ELR (cell line): ENCODE data around the gene EEF1E1.
A peak's percentile ranks its signal among the peaks of the same experiment; 100 is the strongest.

ENCODE experiments used
- DNase-seq: peaks from one replicate; pipeline ENCODE4 v3.0.0-alpha.2; 2015; ENCODE audit warnings: low read depth

EEF1E1 gene

DNA sequence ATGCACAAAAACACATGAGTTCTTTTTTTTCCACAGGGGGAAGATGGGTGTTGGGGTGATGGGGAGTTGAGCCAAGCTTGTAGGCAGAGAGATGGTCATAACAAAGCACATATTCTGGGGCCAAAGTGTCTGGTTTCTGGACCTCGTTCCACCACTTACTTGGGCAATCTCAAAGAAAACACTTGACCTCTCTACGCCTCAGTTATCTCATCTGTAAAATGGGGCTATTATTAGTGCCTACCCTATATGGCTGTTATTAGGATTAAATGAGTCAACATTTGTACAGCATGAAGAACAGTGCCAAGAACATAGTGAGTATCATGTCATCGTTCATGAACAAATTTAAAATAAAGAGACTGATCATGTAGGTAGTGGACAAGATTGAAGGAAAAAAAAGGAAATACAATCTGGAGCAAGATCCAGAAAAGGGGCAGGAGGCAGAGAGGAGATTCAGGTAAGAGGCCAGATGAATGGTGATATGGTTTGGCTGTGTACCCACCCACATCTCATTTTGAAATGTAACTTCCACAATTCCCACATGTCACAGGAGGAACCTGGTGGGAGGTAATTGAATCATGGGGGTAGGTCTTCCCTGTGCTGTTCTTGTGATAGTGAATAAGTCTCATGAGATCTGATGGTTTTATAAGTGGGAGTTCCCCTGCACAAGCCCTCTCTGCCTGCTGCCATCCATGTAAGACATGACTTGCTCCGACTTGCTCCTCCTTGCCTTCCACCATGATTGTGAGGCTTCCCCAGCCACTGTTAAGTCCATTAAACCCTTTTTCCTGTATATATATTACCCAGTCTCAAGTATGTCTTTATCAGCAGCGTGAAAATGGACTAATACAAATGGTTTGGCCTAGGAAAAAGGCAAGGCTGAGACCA, 14.2 kb downstream of the EEF1E1 start:
- DNase-seq = no peak

DNA sequence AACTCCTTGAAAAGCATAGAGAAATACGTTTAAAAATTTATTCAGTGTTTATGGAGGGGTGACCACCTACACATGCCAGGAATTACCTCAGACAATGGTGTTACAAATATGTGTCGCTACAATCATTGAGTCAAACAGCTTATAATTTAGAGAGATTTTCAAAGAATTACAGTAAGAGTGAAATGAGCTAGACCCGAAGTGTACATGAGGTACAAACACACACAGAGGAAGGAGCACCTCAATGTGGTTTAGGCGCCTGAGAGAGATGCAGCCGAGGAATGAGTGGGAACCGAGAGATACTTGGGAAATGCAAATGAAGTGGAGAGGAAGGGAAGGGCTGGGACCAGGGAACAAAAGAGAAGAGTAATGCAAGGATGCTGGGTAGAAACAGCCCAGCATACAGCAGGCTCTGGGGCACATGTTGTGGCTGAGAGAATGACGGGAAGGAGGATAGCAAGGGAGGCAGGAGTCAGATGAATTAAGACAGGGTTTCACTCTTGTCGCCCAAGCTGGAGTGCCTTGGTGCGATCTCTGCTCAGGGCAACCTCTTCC, 15.5 kb downstream of the EEF1E1 start:
- no peak for DNase-seq

DNA sequence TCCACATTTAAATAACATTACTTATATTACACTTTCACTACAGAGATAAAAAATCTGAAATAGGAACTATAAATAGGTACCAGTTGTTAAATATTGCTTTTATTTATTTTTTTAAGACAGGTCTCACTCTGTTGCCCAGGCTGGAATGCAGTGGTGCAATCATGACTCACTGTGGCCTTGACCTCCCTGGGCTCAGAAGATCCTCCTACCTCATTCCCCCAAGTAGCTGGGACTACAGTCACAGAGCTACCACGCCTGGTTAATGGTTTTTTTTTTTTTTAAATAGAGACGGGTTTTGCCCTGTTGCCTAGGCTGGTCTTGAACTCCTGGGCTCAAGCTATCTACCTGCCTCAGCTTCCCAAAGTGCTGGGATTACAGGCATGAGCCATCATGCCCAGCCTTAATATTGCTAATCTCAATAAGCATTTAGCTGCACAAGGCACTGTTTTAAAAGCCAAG, 17.3 kb downstream of the EEF1E1 start:
- peak; percentile 96 for DNase-seq

DNA sequence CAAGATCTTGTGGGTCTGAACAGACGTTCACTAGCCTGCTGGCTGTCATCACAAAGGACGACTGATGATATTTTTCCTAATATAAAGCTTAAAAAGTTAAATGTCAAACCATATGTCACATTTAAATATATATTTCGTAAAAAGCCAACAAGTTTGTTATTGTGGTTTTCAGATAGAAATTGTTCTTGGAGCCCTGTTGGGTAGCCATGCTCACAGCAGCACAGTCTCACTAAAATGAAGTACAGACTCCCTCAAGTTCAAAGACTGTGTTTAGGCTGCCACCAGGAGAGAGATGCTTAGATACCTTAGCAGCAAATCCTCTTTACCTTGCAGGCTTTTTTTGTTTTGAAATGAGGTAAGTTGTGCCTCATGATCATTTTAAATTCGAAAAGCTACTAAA, 17.8 kb downstream of the EEF1E1 start:
- DNase-seq = peak; percentile 31

DNA sequence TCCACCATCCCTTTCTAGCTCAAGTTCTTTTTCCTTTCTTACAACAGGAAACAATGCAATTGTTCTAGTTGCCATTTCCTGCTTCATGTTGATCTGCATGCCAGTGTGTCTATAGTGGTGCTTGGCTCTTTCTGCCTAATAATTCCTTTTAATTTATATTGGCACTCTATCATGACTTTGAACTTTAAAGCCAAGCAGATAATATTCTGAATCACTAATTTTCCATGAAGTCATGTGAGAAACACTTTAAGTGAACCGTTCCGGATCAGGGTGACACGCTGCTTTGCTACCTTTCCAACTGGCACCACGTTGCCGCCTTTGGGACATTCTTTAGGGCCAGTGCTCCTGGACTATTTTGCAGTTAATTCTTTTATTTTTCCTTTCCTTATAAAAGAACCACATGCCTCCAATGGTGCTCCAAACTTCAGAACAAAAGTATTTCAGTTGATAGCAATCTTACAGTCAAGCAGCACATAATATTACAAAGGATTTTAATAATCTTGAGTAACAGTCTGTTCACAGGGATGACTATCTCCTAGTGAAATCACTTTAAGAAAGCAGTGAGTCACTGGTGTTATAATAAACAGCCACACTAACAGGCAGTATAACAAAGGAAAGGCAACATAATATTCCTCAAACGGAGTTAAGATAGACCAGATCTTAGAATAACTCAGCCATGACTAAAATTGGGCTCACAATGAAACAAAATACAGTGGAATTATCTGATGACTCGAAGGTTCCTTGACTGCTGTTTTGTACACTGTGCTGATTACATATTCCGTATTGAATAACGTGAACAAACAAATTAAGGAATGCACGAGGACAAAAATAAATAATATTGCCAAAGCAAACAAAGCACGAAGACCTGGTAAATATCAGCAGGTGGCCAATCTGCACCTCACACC, 19.1 kb downstream of the EEF1E1 start:
- peak; percentile 98 for DNase-seq

DNA sequence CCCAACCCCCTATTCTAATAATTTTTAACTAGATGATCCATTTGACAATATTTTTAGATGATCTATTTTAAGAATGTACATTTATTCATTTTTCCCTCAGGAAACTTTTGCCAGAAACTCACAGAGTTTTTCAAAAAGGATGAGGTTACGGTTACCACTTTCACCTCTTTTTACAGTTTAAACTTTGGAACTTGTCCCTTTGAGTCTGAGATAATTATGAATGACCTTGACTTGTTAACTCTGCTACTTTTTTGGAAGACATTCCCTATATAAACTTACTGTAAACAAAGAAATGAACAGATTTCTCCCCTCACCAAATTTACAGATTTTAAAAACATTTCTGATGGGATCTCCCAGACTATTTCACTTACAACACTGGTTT, 19.8 kb downstream of the EEF1E1 start:
- no peak for DNase-seq

DNA sequence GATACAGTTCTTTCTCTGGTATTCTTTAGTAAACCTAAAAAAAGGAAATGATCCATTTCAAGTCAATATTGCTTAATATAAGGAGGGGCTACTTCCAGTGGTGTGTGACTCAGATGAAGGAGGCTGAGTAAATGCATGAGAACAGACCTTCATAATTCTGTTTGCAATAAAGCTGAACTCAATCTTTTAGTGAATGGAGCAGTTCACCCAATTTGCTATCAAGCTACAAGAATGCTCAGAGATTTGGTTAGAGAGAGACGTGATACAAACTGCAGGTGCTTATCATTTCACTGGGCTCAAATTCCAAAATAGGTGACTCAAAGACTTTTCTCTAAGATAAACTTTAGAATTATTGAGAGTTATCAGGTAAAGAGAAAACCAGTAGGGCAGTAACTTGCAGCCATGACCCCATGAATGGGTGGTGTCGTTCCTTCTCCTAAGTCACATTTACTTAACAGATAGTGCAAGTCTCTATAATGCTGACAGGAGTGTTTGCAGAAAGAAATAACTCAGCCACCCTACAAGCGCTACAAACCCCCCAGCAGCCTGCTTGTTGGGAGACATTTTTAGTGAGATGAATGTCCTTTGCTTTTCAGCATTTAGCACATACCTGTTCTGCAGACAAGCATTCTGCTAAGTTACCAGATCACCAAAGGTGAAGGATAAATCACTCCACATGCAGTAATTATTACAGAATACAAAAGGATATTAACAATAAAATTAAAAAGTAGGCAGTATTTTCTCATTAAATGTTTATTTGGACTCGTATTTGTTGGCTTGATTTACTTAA, 21.8 kb downstream of the EEF1E1 start:
- DNase-seq = peak; percentile 86

DNA sequence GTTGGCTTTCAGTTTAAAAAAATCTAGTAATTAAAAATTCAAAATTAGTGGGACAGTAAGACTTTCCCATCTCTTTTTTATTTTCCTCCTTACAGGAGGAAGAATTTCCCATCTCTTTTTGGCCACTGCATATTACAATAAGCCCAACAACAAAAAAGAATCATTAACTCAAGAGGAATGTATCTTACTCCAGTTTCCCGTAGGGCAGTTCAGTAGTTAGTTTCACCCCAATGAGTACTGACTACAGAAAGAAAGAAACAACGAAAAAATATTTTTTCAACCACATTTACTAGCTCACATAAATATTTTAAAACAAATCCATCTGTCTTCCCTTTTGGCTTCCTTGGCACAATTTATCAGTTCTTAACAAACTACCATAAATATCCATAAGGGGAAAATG, 23.2 kb downstream of the EEF1E1 start:
- DNase-seq = no peak

DNA sequence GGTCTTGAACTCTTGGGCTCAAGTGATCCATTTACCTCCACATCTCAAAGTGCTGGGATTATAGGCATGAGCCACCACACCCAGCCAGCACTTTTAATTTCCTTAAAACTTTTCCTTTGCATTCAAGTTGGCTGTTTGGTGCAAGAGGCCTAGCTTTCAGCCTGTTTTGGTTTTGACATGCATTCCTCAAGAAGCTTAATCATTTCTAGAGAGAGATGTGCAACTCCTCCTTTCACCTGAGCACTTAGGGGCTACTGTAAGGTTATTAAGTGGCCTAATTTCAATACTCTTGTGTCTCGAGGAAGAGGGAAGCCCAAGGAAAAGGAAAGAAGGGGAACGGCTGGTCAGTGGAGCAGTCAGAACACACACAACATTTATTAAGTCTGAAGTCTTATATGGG, 24.4 kb downstream of the EEF1E1 start:
- DNase-seq = no peak

DNA sequence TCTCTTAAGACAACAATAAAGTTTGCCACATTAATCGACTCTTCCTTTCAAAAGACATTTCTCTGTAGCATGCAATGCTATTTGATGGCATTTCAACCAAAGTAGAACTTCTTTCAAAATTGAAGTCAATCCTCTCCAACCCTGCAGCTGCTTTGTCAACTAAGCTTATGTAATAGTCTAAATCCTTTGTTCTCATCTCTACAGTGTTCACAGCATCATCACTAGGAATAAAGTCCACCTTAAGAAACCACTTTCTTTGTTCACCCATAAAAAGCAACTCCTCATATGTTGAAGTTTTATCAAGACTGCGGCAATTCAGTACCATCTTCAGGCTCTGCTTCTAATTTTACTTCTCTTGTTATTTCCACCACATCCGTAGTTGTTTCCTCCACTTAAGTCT, 26.6 kb downstream of the EEF1E1 start:
- no peak for DNase-seq

DNA sequence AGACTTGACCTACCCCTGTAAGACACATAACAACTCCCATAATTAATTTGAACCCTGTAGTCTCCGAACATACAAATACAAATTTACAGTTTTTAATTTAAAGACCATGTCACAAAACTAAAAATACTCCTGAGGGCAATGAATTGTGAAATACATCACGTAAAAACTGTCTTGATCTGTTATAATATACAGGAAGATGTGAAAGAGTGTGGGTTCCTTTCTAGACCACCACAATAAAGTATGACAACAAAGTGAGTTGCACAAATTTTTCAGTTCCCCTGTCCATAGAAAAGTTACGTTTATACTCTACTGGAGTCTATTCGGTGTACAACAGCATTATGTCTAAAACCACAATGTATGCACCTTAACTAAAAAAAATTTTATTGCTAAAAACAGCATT, 27.2 kb downstream of the EEF1E1 start:
- DNase-seq = no peak

DNA sequence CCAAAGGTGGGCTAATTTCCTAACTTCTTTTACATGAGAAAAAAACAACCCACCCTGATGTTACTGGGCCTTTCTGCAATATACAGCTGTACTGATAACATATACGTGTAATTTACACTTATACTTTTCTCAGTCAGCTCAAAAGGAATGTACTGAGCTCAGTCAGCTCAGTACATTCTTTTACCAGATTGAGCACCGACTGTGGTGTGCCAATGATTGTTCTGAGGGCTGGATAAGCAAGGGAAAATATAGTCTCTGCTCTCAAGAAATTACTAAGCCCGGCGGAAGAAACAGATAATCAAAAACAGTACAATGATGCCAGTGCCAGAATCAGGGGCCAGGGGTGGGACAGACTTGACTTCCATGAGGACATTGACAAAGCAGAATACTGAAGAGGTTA, 28.1 kb downstream of the EEF1E1 start:
- no peak for DNase-seq

DNA sequence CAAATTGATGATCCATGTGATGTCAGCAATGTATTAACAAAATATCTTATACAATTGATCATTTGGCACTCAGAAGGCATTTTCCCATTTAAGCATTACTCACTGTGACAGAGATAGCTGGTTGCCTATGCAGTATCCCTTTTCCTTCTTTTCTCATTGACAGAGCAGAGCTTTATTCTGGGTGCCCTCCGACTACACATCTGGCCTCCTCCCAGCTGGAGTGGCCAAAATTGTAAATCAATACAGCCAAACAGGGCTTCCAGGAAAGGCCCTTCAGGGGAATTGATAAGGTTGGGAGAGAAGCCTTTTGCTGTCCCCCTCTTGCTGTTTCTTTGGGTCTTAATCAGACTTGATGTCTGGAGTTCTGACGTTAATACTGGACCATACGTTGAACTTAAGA, 28.6 kb downstream of the EEF1E1 start:
- no peak for DNase-seq

DNA sequence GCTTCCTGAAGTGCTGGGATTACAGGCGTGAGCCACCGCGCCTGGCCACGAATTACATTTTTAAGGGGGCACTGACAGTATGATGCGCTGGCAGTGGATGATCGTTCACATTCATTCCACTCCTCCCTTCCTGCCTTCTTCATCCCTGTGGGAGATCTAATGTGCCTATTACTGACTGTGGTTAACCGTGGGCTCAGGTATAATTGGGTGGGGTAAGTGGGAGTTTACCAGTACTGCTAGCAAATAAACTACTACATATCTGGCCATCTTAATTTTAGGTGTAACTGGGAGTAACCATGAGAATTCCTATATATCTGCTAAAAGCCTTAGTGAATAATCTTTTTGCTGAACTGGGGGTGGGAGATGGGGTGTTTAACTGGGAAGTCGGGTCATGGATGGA, 31.6 kb downstream of the EEF1E1 start:
- DNase-seq = no peak

DNA sequence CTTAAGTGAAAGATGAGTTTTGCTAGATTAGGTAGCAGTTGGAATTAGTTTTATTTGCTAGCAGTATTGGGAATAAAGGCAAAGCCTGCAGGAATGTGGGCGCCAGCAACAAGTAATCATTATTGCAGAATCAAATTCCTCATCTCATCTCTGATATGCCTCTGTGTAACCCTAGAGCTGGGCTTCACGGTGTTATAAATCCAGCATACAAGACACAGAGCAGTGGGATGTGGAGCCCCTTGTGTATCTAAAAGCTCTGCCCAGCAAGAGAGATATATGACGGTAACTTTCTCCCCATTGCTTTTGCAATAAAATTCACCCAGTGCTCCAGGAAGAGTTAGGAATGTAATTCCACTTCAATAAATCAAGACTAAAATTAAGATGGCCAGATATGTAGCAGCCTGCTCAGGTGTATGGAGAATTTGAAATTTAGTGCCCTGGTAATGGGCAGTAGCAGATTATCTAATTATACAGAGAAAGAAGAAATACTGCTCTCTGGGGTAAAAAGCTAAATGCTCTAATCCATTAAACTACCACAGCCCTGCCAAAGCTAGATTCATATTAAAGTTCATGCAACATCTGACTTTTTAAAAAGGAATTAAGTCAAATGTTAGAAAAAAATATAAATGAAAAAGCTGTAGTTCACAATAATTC, 32.6 kb downstream of the EEF1E1 start:
- DNase-seq = no peak

DNA sequence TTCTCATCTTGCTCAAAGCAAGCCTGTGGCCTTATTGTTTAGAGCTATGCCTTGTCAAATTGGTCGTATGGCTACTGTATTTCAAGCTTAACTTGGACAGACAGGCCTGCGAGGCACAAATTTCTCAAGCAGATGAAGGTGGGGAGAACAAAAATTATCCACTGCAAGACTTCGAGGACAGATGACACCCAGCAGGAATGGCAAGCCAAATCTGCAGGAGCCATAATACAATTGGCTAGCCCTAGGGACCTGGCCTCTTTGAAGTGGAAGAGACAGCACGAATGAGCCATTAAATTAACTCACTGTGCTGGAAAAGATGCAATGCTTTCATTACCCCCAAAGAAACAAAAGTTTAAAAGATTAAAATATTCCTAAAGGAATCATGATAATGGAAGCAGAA, 33.2 kb downstream of the EEF1E1 start:
- no peak for DNase-seq

DNA sequence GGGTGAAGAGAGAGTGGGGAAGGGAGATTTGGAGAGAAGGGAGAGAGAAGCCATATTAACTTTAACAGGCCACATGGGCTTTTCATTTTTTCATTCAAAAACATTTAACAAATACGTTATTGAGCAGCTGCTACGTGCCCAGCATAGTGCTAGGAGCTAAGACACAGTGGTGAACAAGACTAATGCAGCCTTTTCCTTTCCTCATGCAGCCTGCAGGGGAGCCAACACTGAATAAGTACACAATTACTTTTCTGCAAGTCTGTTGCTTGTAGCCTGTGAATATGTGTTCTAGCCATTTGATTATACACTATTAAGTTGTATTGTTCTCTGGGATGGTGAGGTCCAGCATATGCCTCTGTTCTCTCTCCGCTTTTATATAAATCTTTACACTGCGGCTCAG, 36.2 kb downstream of the EEF1E1 start:
- no peak for DNase-seq

DNA sequence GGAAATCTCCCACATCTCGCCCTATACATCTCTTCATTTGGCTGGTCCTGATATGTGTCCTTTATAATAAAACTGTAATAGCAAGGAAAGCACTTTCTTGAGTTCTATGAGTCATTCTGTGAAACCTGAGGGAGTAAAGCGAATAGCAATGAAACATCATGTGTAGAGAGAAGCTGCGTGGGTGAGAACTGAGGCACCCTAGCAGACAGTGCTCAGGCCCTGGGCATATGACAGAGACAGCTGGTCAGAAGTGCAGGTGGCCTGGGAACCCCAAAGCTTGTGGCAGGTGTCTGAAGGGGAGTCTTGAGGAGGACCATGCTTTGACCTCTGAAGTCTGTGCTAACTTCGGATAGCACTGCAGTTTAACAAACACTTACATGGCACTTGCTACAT, 36.8 kb downstream of the EEF1E1 start:
- no peak for DNase-seq

DNA sequence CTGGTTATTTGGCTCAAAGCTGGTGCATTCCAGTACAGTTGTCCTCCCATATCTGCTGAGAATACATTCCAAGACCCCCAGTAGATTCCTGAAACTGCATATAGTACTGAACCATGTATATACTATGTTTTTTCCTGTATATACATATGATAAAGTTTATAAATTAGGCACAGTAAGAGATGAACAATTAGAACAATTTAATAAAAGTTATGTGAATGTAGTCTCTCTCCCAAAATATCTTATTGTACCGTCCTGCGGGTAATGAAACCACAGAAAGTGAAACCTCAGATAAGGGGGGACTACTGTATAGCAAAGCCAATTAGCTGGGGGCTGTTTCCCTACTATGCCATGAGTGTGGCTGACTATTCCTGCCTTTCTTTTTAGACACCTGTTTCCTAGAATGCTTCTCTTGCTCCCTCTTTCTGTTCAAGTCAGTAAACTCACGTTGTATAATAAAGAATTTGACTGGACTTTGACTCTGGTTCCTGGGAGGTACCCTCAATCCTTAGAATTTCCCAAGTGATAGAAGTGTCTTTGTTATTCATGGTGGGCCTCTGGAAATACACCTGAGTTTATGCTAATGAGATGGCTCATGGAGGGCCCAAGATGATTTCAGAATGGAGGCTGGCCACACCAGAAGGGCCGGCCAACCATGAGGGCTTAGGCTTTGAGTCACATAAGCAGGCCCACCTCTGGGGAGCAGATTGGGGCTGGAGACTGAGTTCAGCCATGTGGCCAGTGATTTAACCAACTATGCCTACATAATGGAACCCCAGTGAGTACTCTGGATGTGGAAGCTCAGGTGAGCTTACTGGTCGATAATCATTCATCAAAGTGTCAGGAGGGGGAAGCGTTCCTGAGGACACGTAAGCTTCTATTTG, 37.5 kb downstream of the EEF1E1 start:
- DNase-seq = no peak
